ENCODE results near the gene IL21R.

DNA sequence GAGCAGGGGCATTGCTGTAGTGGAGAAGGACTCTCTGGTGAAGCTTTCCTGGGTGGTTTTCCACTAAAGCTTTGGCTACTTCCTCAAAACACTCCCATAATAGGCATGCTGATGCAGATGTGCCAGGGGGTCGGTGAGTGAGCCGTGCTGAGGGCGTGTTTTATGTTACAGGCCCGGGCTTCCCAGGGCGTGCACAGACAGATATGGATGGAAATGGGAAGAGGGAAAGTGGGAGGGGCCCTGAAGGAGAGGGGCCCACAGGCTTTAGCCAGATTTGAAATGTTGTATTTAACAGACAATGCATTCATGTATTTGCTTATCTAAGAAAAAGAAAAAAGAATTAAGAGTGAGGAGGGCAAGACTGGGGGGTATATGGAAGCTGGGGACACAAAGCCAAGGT lies 56.3 kb downstream of the IL21R start:
- TF ChIP-seq, protein P1, sequence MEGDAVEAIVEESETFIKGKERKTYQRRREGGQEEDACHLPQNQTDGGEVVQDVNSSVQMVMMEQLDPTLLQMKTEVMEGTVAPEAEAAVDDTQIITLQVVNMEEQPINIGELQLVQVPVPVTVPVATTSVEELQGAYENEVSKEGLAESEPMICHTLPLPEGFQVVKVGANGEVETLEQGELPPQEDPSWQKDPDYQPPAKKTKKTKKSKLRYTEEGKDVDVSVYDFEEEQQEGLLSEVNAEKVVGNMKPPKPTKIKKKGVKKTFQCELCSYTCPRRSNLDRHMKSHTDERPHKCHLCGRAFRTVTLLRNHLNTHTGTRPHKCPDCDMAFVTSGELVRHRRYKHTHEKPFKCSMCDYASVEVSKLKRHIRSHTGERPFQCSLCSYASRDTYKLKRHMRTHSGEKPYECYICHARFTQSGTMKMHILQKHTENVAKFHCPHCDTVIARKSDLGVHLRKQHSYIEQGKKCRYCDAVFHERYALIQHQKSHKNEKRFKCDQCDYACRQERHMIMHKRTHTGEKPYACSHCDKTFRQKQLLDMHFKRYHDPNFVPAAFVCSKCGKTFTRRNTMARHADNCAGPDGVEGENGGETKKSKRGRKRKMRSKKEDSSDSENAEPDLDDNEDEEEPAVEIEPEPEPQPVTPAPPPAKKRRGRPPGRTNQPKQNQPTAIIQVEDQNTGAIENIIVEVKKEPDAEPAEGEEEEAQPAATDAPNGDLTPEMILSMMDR (IDR thresholded peaks at IDR 0.05): no peak
- TF ChIP-seq EZH2 (IDR thresholded peaks at IDR 0.05; ENCODE audit: borderline replicate concordance, insufficient read depth, low read depth, low read length, poor library complexity, severe bottlenecking): no peak
